HEK293 (cell line): Measurements from ENCODE around the gene SORBS2.

Experiments used
- CTCF ChIP-seq: fragments of 450-650 bp; formaldehyde crosslinking; IDR thresholded peaks from 2 replicates; pipeline ENCODE4 v1.5.1; 2016; ENCODE audit warnings: missing biosample characterization, missing genetic modification characterization
- ELK4 ChIP-seq: IDR thresholded peaks from 2 replicates; pipeline ENCODE4 v1.6.1; 2011; ENCODE audit warnings: mild to moderate bottlenecking, low read depth, low read length, borderline replicate concordance
- HOXD13 ChIP-seq: sonication (generic); formaldehyde crosslinking; IDR thresholded peaks from 2 replicates; pipeline ENCODE4 v1.8.0; 2022; ENCODE audit warnings: missing genetic modification reagents, borderline replicate concordance
- PBX3 ChIP-seq: sonication (generic); formaldehyde crosslinking; IDR thresholded peaks from 2 replicates; pipeline ENCODE4 v1.8.1; 2022; ENCODE audit warnings: mild to moderate bottlenecking, moderate library complexity, missing genetic modification reagents
- PRDM1 ChIP-seq: fragments of 450-650 bp; formaldehyde crosslinking; IDR thresholded peaks from 2 replicates; pipeline ENCODE4; 2016; ENCODE audit warnings: missing biosample characterization, missing genetic modification characterization
- ZBTB20 ChIP-seq: fragments of 450-650 bp; formaldehyde crosslinking; IDR thresholded peaks from 2 replicates; pipeline ENCODE4 v1.5.1; 2016; ENCODE audit warnings: missing biosample characterization, missing genetic modification characterization
- ZEB2 ChIP-seq: fragments of 450-650 bp; formaldehyde crosslinking; IDR thresholded peaks from 2 replicates; pipeline ENCODE4 v1.5.1; 2016; ENCODE audit warnings: missing biosample characterization, missing genetic modification characterization
- ZNF138 ChIP-seq: fragments of 450-650 bp; formaldehyde crosslinking; IDR thresholded peaks from 2 replicates; pipeline ENCODE4 v1.5.1; 2016; ENCODE audit warnings: missing biosample characterization, missing genetic modification characterization, borderline replicate concordance
- ZNF175 ChIP-seq: fragments of 450-650 bp; formaldehyde crosslinking; IDR thresholded peaks from 2 replicates; pipeline ENCODE4 v1.5.1; 2016; ENCODE audit warnings: missing biosample characterization, missing genetic modification characterization
- ZNF221 ChIP-seq: fragments of 450-650 bp; formaldehyde crosslinking; IDR thresholded peaks from 2 replicates; pipeline ENCODE4 v1.5.1; 2017; ENCODE audit warnings: missing biosample characterization, missing genetic modification characterization, borderline replicate concordance
- ZNF350 ChIP-seq: fragments of 450-650 bp; formaldehyde crosslinking; IDR thresholded peaks from 2 replicates; pipeline ENCODE4 v1.5.0; 2017; ENCODE audit warnings: missing biosample characterization, mild to moderate bottlenecking, missing genetic modification characterization
- ZNF416 ChIP-seq: fragments of 450-650 bp; formaldehyde crosslinking; IDR thresholded peaks from 2 replicates; pipeline ENCODE4 v1.5.1; 2016; ENCODE audit warnings: missing biosample characterization, missing genetic modification characterization
- ZNF792 ChIP-seq: fragments of 450-650 bp; formaldehyde crosslinking; IDR thresholded peaks from 2 replicates; pipeline ENCODE4 v1.5.1; 2016; ENCODE audit warnings: missing biosample characterization, missing genetic modification characterization
- ZNF830 ChIP-seq: fragments of 450-650 bp; IDR thresholded peaks from 2 replicates; pipeline ENCODE4 v1.5.0; 2018; ENCODE audit warnings: missing biosample characterization, missing genetic modification characterization, low read depth, mild to moderate bottlenecking, moderate library complexity

- TF ChIP-seq ELK4 (no peak), ZBTB20 (tag by site-specific recombination) (no peak), ZEB2 (tag by site-specific recombination) (no peak), ZNF830 (no peak), CTCF (tag by site-specific recombination) (no peak), PBX3 (CRISPR knock-in tag) (no peak), ZNF138 (tag by site-specific recombination) (no peak), ZNF416 (tag by site-specific recombination) (no peak), PRDM1 (tag by site-specific recombination) (no peak), ZNF792 (tag by site-specific recombination) (no peak), HOXD13 (CRISPR knock-in tag) (no peak), ZNF221 (no peak), ZNF175 (tag by site-specific recombination) (no peak), ZNF350 (no peak)
Observed at GRCh38 chr4:185598846-185599552, 213.0 kb downstream of the SORBS2 start.
